Sigmoid colon (tissue), 7 donors: ENCODE measurements around the gene HOXD13. TPM values are rescaled to one million over a fixed set of nuclear protein-coding genes. Genes with fewer than 3 reads are reported as not detected.

ENCODE experiments used
- DNase-seq: peaks from one replicate; pipeline ENCODE4 v3.0.0-alpha.2; 2019
- H3K27ac ChIP-seq, 4 donors: fragments of 200-600 bp; sonication (generic); one replicate each; pipeline ENCODE4 v1.5.1; 2016 to 2019; ENCODE audit warnings: mild to moderate bottlenecking in 1 of 4
- H3K27me3 ChIP-seq, 3 donors: fragments of 200-600 bp; sonication (generic); one replicate each; pipeline ENCODE4 v1.5.1; 2019; ENCODE audit warnings: mild to moderate bottlenecking in 1 of 3
- H3K36me3 ChIP-seq, 4 donors: fragments of 200-600 bp; sonication (generic); one replicate each; pipeline ENCODE4 v1.5.1; 2016 to 2019
- H3K4me1 ChIP-seq, 4 donors: fragments of 200-600 bp; sonication (generic); one replicate each; pipeline ENCODE4 v1.5.1; 2017 to 2019
- H3K4me3 ChIP-seq, 4 donors: fragments of 200-600 bp; sonication (generic); one replicate each; pipeline ENCODE4 v1.5.1; 2017 to 2019; ENCODE audit warnings: mild to moderate bottlenecking in 2 of 4, moderate library complexity in 1 of 4
- H3K9me3 ChIP-seq, 4 donors: fragments of 200-600 bp in 3 of 4; sonication (generic) in 3 of 4; one replicate each; pipeline versions ENCODE4 v1.5.1 to v1.6.1; 2013 to 2019
- EP300 ChIP-seq, 4 donors: sonication (generic); formaldehyde crosslinking; IDR thresholded peaks; one replicate each; pipeline ENCODE4 v1.6.1; 2017; ENCODE audit warnings: antibody characterized with exemption in 4 of 4
- POLR2A ChIP-seq, 2 donors: fragments of 450-650 bp; IDR thresholded peaks; one replicate each; pipeline ENCODE4 v1.6.1; 2016; ENCODE audit warnings: antibody characterized with exemption in 2 of 2, mild to moderate bottlenecking in 2 of 2, moderate library complexity in 2 of 2
- POLR2AphosphoS5 ChIP-seq, 4 donors: sonication (generic); formaldehyde crosslinking; IDR thresholded peaks; one replicate each; pipeline ENCODE4 v1.6.1; 2017; ENCODE audit warnings: antibody characterized with exemption in 4 of 4
- WGBS, 2 donors: extraction: QIAGEN DNeasy Blood & Tissue Kit; methylation state at CpG; one replicate each; pipeline ENCODE4 v1.1.7; 2013; 5-methylcytosine and 5-hydroxymethylcytosine counted together
- intact Hi-C: fragments of 100-400 bp; cut with DNase I; formaldehyde crosslinking; loops from one replicate; pipeline ENCODE4 v1.15.1; 2023
- polyA plus RNA-seq, 3 donors: library from polyadenylated mRNA; stranded (reverse); fragments of 200-250 nt; gene quantifications; one replicate each; pipeline ENCODE4 v1.2.3, GENCODE V29; 2013
- total RNA-seq, 4 donors: library from RNA; depleted of rRNA; stranded (reverse); fragments of >200 nt; gene quantifications; one replicate each; pipeline ENCODE4 v1.1.0, GENCODE V29; 2016
- TF ChIP-seq, protein P1 (sequence below), 4 experiments: fragments of 450-650 bp in 3 of 4; fragments of 200-600 bp in 1 of 4; IDR thresholded peaks; one replicate each; pipeline ENCODE4 v1.5.1; 2016 to 2019; ENCODE audit warnings: antibody characterized with exemption in 4 of 4, mild to moderate bottlenecking in 3 of 4, moderate library complexity in 2 of 4
- donor health status: healthy with polysubstance abuse.
- donor health status: Bipolar disorder and iron deficiency.
- donor health status: healthy.

Gene HOXD13
- total and polyA plus RNA-seq, 7 donors, result 2.3 to 48.9 (median 26.1) TPM; not detected in 1

DNA sequence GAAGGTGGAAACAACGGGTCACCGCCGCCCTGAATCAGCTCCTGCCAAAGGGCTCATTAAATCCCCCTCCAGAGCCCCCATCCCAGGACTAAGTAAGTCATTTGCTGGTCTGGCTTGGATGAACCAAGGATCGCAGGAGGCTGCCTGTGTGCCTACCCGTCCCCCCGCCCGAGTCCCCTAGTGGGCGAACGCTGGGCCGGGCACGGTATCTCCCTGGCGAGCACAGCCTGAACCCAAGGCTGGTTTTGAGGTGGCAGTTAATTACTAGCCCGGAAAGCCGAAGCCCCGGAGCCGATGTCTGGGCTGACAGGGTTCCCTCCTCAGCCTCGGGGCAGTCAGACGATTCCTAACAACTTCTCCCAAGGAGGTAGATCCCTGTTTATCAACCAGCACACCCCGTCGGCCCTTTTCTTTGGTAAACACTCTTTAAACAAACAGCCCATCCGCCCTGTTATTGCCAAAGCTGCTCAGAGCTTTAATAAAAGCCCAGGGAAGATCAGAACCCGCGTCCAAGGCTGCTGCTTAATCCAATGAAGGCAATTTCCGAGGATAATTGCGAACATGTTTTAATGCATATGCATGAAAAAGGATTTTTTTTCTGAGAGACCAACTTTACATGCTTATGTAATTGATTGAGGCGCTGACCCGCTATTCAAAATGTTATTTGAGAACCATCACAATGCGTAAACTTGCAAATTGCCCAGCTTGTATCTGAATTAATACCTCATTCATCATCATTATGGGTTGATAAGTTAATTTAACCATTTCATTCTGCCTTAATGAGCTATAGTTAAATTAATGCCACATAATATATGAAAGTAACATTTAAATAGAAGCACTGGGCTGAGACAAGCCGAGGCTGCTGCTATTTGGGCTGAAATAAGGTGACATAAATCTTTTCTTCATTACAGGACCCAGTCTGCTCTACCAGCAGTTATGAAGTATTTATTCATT lies 19.3 kb upstream of the HOXD13 start:
- Histone ChIP-seq H3K36me3 (no peaks in the 10 kb centered on the region), H3K4me3 (no peak overlapping the region), H3K9me3 (no peaks in the 10 kb centered on the region), H3K27ac (no peak overlapping the region), H3K27me3 (peaks cover 8 to 100% (median 24%) of the 10 kb centered on the region in 3 donors), H3K4me1 (no peaks in the 10 kb centered on the region)
- no peak for TF ChIP-seq POLR2AphosphoS5 (IDR thresholded peaks at IDR 0.05)
- no peak for TF ChIP-seq POLR2A (IDR thresholded peaks at IDR 0.05)
- TF ChIP-seq EP300 (IDR thresholded peaks at IDR 0.05), result no peak
- TF ChIP-seq, protein P1, sequence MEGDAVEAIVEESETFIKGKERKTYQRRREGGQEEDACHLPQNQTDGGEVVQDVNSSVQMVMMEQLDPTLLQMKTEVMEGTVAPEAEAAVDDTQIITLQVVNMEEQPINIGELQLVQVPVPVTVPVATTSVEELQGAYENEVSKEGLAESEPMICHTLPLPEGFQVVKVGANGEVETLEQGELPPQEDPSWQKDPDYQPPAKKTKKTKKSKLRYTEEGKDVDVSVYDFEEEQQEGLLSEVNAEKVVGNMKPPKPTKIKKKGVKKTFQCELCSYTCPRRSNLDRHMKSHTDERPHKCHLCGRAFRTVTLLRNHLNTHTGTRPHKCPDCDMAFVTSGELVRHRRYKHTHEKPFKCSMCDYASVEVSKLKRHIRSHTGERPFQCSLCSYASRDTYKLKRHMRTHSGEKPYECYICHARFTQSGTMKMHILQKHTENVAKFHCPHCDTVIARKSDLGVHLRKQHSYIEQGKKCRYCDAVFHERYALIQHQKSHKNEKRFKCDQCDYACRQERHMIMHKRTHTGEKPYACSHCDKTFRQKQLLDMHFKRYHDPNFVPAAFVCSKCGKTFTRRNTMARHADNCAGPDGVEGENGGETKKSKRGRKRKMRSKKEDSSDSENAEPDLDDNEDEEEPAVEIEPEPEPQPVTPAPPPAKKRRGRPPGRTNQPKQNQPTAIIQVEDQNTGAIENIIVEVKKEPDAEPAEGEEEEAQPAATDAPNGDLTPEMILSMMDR (IDR thresholded peaks at IDR 0.05), result no peak
- DNase-seq, result no peak
- 7 to 11% methylated on average over 29 of the region's 29 CpGs for WGBS, 2 donors
- intact Hi-C loops, result no loop called here

DNA sequence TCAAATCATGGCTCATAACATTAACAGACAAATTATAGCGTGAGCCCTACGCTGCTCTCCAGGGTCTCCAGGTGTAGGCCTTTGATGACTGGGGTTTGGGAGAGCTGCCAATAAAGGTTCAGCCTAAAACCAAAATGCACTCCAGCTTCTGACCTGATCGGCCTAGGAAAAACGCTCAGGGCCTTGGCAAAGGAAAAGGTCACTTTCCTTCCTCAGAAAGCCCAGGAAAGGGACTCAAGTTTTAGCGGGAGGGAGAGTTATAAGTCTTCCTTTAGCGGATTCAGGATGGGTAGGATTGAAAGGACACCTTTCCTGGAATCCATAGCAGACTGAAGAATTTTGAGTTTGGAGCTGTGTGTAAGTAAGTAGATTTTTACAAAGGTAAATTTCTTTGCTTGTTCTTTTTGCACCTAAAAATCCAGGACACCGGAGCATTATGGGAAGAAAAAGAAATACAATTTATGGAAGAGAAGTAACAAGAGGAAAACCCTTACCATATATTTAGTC lies 17.5 kb upstream of the HOXD13 start:
- intact Hi-C loops, result loop anchor here (5.0 kb wide), 2 partner anchors 133 to 218 kb away; no protein-coding TSS in a partner anchor
- 33 to 41% methylated on average over 7 of the region's 7 CpGs for WGBS, 2 donors
- DNase-seq, result no peak
- H3K4me1 ChIP-seq, result peaks cover 0 to 12% (median 7%) of the 10 kb centered on the region in 4 donors
- H3K36me3 ChIP-seq, result no peaks in the 10 kb centered on the region
- TF ChIP-seq EP300 (IDR thresholded peaks at IDR 0.05) (no peak), POLR2AphosphoS5 (IDR thresholded peaks at IDR 0.05) (no peak), POLR2A (IDR thresholded peaks at IDR 0.05) (no peak)
- TF ChIP-seq, protein P1 (IDR thresholded peaks at IDR 0.05), result no peak
- H3K27me3 ChIP-seq, result peaks cover 18 to 100% (median 30%) of the 10 kb centered on the region in 3 donors
- peak overlapping the region in 3 of 4 donors; percentile 15 to 34 (median 28) for H3K4me3 ChIP-seq
- no peak overlapping the region for H3K27ac ChIP-seq
- H3K9me3 ChIP-seq, result no peaks in the 10 kb centered on the region

DNA sequence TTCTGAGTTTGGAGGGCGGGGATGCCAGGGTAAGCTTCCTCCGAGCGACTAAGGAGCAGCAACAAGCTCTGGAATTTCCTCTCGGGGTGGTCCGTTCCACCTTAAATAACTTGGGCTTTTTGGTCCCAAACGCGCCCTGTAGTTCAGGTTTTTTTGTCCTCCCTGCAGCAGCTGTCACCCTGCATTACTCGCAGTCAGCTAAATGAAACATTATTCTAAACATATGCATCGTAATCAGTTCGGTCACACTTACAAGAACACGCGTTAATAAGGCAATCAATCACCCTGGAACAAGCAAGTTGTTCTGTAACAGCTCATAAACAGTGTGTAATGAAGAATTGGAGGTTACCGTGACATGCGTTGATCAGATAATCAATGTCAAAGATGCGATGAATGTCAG lies 17.0 kb upstream of the HOXD13 start:
- H3K27me3 ChIP-seq, result peaks cover 20 to 98% (median 32%) of the 10 kb centered on the region in 3 donors
- H3K4me1 ChIP-seq, result peaks cover 0 to 15% (median 10%) of the 10 kb centered on the region in 4 donors
- peak overlapping the region in 3 of 4 donors; percentile 15 to 34 (median 28) for H3K4me3 ChIP-seq
- TF ChIP-seq POLR2A (IDR thresholded peaks at IDR 0.05), result no peak
- TF ChIP-seq, protein P1 (IDR thresholded peaks at IDR 0.05), result no peak
- TF ChIP-seq POLR2AphosphoS5 (IDR thresholded peaks at IDR 0.05), result peak in 2 of 4 donors; percentile 21 to 28
- no peak overlapping the region for H3K27ac ChIP-seq
- no peaks in the 10 kb centered on the region for H3K9me3 ChIP-seq
- intact Hi-C loops, result loop anchor here (5.0 kb wide), 2 partner anchors 133 to 218 kb away; no protein-coding TSS in a partner anchor
- 12% methylated on average over 15 of the region's 15 CpGs for WGBS, 2 donors
- no peak for DNase-seq
- no peaks in the 10 kb centered on the region for H3K36me3 ChIP-seq

DNA sequence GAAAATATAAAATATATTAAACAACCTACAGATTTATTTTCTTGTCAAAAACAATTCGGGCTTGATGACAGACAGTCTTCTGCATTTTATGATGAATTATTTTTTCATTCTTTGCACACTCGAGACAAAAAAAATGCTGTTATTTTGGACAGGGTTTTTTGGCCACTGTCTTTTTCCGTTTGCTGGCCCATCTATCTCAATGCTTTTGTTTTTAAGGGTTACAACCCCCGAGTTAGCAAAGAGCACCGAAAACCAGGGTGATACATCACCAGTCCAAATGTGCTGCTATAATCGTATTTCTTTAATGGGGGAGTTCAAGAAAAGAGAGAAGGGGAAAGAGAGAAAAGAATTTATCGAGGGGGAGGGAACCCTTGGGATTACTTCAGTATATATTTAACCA lies 16.5 kb upstream of the HOXD13 start:
- intact Hi-C loops, result loop anchor here (5.0 kb wide), 2 partner anchors 134 to 219 kb away; no protein-coding TSS in a partner anchor

More for the DNA sequence above, 16.5 kb upstream of the HOXD13 start:
- Histone ChIP-seq H3K27me3 (peaks cover 25 to 98% (median 38%) of the 10 kb centered on the region in 3 donors), H3K4me1 (peaks cover 0 to 21% (median 14%) of the 10 kb centered on the region in 4 donors), H3K27ac (no peak overlapping the region), H3K4me3 (peak overlapping the region in 3 of 4 donors; percentile 15 to 34 (median 28)), H3K36me3 (no peaks in the 10 kb centered on the region), H3K9me3 (no peaks in the 10 kb centered on the region)
- no peak for TF ChIP-seq POLR2A (IDR thresholded peaks at IDR 0.05)
- TF ChIP-seq, protein P1 (IDR thresholded peaks at IDR 0.05), result no peak
- no peak for TF ChIP-seq POLR2AphosphoS5 (IDR thresholded peaks at IDR 0.05)
- TF ChIP-seq EP300 (IDR thresholded peaks at IDR 0.05), result no peak
- no peak for DNase-seq
- WGBS, 2 donors, result 13 to 21% methylated on average over 7 of the region's 7 CpGs
